ENCODE measurements around the gene ESYT2.
"Not testable (repeated sequence)": the region's sequence is repeated elsewhere in the genome, so short reads cannot be mapped to it uniquely, and the experiment has no call there.

ESYT2 gene, protein sequence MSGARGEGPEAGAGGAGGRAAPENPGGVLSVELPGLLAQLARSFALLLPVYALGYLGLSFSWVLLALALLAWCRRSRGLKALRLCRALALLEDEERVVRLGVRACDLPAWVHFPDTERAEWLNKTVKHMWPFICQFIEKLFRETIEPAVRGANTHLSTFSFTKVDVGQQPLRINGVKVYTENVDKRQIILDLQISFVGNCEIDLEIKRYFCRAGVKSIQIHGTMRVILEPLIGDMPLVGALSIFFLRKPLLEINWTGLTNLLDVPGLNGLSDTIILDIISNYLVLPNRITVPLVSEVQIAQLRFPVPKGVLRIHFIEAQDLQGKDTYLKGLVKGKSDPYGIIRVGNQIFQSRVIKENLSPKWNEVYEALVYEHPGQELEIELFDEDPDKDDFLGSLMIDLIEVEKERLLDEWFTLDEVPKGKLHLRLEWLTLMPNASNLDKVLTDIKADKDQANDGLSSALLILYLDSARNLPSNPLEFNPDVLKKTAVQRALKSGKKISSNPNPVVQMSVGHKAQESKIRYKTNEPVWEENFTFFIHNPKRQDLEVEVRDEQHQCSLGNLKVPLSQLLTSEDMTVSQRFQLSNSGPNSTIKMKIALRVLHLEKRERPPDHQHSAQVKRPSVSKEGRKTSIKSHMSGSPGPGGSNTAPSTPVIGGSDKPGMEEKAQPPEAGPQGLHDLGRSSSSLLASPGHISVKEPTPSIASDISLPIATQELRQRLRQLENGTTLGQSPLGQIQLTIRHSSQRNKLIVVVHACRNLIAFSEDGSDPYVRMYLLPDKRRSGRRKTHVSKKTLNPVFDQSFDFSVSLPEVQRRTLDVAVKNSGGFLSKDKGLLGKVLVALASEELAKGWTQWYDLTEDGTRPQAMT

DNA sequence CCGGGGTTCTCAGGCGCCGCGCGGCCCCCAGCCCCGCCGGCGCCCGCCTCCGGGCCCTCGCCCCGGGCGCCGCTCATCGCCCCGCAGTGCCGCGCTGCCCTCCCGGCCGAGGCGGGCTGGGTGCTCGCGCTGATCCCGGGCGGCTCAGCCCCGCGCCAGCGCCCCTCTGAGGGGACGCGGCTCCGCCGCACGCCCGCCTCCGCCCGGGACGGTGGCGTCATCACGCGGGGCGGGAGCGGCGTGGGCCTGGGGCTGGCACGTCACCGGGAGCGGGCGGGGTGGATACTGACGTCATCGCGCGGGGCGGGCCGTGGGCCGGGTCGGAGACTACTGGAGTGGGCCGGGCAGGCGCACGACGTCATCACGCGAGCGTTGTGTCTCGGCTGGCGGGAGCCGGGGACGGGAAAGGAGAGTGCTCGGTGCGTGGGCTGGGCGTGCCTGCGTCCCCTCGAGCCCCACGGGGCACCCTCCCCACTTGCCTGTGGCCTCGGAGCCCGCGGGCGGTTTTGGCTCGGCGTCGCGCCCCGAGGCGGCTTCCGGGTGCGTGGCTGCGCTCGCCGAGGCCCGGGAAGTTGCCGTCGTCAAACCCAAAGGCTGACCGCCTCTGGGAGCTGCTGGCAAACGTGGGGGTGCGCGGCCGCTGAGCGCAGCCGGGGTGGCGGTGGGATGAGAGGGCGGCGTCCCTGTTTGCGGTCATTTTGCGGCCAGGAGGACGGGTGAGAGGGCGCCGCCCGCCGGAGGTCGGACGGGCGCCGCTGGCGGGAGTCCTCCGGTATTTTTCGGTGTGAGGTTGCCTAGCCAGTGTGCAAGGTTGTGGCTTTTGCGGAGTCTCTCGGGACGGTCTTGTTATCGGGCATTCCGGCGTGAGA, at the start of gene ESYT2:
TSS of gene ESYT2 (minus strand) at position 168 of the 869 bp plus-strand sequence. CDS start at position 77, 91 bp downstream.
- H3K27me3 ChIP-seq (ENCODE audit: insufficient read depth, low read length) = peaks cover 24% of the 10 kb centered on the region; the same call in 1 of the 2 replicates
- peaks cover 15% of the 10 kb centered on the region for H3K4me1 ChIP-seq (ENCODE audit: insufficient read depth, low read length)
- H3K4me3 ChIP-seq (ENCODE audit: low read length) = peak within 1 kb of the TSS; percentile 72
- no peaks in the 10 kb centered on the region for H3K9me3 ChIP-seq (ENCODE audit: insufficient read depth, low read depth, low read length)
- H3K36me3 ChIP-seq (ENCODE audit: insufficient read depth, low read depth, low read length) = no peaks in the 10 kb centered on the region
- H3K27ac ChIP-seq (ENCODE audit: low read length) = no peak within 1 kb of the TSS
- H3K9ac ChIP-seq (ENCODE audit: low read depth, low read length) = peak within 1 kb of the TSS; percentile 79

DNA sequence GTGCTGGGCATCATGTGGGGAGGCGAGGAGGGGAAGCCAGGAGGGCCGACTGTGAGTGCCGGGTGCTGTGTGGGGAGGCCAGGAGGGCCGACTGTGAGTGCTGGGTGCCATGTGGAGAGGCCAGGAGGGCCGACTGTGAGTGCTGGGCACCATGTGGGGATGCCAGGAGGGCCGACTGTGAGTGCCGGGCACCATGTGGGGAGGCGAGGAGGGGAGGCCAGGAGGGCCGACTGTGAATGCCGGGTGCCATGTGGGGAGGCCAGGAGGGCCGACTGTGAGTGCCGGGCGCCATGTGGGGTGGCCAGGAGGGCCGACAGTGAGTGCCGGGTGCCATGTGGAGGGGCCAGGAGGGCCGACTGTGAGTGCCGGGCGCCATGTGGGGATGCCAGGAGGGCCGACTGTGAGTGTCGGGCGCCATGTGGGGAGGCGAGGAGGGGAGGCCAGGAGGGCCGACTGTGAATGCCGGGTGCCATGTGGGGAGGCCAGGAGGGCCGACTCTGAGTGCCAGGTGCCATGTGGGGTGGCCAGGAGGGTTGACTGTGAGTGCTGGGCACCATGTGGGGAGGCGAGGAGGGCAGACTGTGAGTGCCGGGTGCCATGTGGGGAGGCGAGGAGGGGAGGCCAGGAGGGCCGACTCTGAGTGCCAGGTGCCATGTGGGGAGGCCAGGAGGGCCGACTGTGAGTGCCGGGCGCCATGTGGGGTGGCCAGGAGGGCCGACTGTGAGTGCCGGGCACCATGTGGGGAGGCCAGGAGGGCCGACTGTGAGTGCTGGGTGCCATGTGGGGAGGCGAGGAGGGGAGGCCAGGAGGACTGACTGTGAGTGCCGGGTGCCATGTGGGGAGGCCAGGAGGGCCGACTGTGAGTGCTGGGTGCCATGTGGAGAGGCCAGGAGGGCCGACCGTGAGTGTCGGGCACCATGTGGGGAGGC, 49.1 kb upstream of the ESYT2 start:
- H3K4me1 ChIP-seq (ENCODE audit: insufficient read depth, low read length); H3K9me3 ChIP-seq (ENCODE audit: insufficient read depth, low read depth, low read length); H3K4me3 ChIP-seq (ENCODE audit: low read length); H3K27ac ChIP-seq (ENCODE audit: low read length); H3K9ac ChIP-seq (ENCODE audit: low read depth, low read length); H3K27me3 ChIP-seq (ENCODE audit: insufficient read depth, low read length): not testable (repeated sequence)
- H3K36me3 ChIP-seq (ENCODE audit: insufficient read depth, low read depth, low read length) = peaks cover 48% of the 10 kb centered on the region

DNA sequence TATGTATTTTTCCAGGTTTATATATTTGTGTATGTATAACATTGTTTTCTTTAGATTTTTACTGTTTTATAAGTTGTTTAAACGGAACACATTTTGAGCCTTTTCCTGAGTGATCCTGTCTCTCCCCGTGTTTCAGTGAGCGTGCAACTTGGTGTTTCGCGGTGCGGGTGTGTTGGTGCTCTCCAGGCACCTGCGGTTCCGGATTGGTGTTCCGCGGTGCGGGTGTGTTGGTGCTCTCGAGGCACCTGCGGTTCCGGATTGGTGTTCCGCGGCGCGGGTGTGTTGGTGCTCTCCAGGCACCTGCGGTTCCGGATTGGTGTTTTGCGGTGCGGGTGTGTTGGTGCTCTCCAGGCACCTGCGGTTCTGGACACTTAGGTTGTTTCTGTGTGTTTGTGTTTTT, 47.7 kb upstream of the ESYT2 start:
- Histone ChIP-seq H3K9ac (ENCODE audit: low read depth, low read length) (no peak overlapping the region), H3K27ac (ENCODE audit: low read length) (no peak overlapping the region), H3K4me1 (ENCODE audit: insufficient read depth, low read length) (no peaks in the 10 kb centered on the region), H3K27me3 (ENCODE audit: insufficient read depth, low read length) (no peaks in the 10 kb centered on the region), H3K36me3 (ENCODE audit: insufficient read depth, low read depth, low read length) (peaks cover 48% of the 10 kb centered on the region), H3K9me3 (ENCODE audit: insufficient read depth, low read depth, low read length) (no peaks in the 10 kb centered on the region), H3K4me3 (ENCODE audit: low read length) (no peak overlapping the region)

DNA sequence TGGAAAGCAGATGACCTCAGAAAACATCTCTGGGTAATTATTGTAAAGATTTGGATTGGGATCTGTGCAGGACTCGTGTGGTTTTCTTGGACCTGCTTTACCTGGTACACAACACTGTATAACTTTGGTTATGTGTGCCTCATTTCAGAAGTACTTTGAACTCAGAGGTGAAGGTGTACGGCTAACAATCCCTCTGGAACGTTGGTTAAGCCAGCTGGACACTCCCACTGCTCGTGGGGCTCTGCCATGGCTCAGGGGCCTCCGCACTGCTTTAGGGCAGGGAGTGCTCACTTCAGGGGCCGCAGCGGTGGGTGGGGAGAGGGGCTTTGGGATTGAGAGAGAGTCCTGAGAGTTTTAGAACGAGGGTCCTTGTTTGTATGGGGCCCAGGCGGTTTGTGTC, 40.6 kb upstream of the ESYT2 start:
- Histone ChIP-seq H3K9ac (ENCODE audit: low read depth, low read length) (no peak overlapping the region), H3K27me3 (ENCODE audit: insufficient read depth, low read length) (no peaks in the 10 kb centered on the region), H3K4me3 (ENCODE audit: low read length) (no peak overlapping the region), H3K36me3 (ENCODE audit: insufficient read depth, low read depth, low read length) (peaks cover 29% of the 10 kb centered on the region; the same call in 1 of the 2 replicates), H3K9me3 (ENCODE audit: insufficient read depth, low read depth, low read length) (no peaks in the 10 kb centered on the region), H3K4me1 (ENCODE audit: insufficient read depth, low read length) (no peaks in the 10 kb centered on the region), H3K27ac (ENCODE audit: low read length) (no peak overlapping the region)

DNA sequence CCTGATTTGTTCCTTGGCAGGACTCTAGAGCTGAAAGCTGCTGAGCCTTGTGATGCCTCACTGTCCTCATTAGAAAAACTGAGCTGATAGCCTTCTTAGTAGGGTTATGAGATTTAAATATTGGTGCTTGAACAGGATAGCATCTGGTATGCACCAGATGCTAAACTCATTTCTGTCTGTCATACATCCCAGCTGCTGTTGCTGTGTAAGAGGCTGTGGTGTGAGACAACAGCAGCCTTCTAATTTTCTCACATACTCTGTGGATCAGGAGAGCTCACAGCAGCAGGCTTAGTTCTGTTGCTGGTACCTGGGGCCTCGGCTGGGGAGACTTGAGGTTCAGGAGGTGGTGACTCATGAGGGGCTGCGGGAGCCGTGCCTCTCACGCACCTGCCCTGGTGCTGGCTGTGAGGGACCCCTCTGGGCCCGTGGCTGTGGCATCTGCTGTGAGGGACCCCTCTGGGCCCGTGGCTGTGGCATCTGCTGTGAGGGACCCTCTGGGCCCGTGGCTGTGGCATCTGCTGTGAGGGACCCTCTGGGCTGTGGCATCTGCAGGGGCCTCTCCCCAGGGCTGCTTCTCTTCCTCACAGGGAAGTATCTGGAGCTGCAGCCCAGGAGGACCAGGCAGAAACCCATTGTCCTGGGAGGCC, 39.6 kb upstream of the ESYT2 start:
- Histone ChIP-seq H3K9ac (ENCODE audit: low read depth, low read length) (no peak overlapping the region), H3K27ac (ENCODE audit: low read length) (no peak overlapping the region), H3K4me3 (ENCODE audit: low read length) (no peak overlapping the region), H3K4me1 (ENCODE audit: insufficient read depth, low read length) (no peaks in the 10 kb centered on the region), H3K27me3 (ENCODE audit: insufficient read depth, low read length) (peaks cover 5% of the 10 kb centered on the region; the same call in 1 of the 2 replicates), H3K36me3 (ENCODE audit: insufficient read depth, low read depth, low read length) (peaks cover 21% of the 10 kb centered on the region; the same call in 1 of the 2 replicates), H3K9me3 (ENCODE audit: insufficient read depth, low read depth, low read length) (no peaks in the 10 kb centered on the region)

DNA sequence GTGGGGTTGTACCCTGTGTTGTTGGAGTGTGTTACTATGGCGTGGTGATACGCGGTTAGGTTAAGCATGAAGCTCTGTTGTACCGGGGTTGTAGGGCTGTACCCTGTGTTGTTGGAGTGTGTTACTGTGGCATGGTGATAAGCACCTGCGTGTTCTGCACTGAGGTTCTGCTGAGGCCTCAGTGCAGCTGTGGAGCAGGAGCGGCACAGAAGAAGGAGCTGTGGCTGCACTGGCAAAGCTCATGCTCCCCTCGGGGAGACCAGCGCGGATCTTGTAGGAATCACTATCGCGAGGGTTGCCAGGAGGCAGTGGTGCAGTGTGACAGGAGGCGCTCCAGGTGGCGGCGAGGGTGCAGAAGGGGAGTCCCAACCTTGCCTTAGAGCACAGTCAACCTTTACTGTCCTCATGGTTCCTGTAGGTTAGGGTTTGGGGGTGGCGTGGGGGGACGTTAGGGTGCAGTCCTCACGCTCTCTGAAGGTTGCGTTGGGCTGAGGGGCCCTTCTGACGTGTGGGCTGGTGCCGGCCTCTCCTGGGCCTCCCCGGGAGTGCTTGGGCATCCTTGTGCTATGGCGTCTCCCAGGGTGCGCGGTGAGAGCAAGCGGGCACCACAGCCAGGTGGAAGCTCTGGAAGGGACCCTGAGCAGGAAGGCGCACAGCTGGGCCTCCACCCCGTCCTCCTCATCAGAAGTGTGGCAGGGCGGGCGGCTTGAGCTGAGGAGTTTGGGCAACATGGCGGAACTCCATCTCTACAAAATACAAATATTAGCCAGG, 38.1 kb upstream of the ESYT2 start:
- Histone ChIP-seq H3K27ac (ENCODE audit: low read length) (no peak overlapping the region), H3K4me1 (ENCODE audit: insufficient read depth, low read length) (no peaks in the 10 kb centered on the region), H3K36me3 (ENCODE audit: insufficient read depth, low read depth, low read length) (peaks cover 15% of the 10 kb centered on the region; the same call in 1 of the 2 replicates), H3K4me3 (ENCODE audit: low read length) (no peak overlapping the region), H3K9ac (ENCODE audit: low read depth, low read length) (no peak overlapping the region), H3K27me3 (ENCODE audit: insufficient read depth, low read length) (peaks cover 5% of the 10 kb centered on the region; the same call in 1 of the 2 replicates), H3K9me3 (ENCODE audit: insufficient read depth, low read depth, low read length) (no peaks in the 10 kb centered on the region)

DNA sequence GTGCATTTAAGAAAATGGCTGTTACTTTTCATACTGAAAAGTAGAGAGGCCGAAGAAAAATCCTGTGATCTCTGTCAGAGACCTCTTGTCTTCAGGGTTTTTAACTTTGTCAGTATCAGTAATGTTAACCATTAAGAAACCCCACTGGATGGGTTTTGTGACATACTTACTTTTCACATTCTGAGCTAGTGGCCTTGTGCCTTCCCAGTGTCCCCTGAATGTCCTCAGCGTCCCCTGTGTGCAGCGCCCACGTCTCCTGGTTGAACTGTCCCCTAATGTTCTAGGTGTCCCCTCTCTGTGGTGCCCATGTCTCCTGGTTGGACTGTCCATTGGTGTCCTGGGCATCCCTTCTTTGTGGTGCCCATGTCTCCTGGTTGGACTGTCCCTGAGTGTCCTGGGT, 36.7 kb upstream of the ESYT2 start:
- peaks cover 9% of the 10 kb centered on the region for H3K4me1 ChIP-seq (ENCODE audit: insufficient read depth, low read length)
- H3K9me3 ChIP-seq (ENCODE audit: insufficient read depth, low read depth, low read length) = no peaks in the 10 kb centered on the region
- H3K9ac ChIP-seq (ENCODE audit: low read depth, low read length) = no peak overlapping the region
- H3K27me3 ChIP-seq (ENCODE audit: insufficient read depth, low read length) = peaks cover 5% of the 10 kb centered on the region; the same call in 1 of the 2 replicates
- H3K4me3 ChIP-seq (ENCODE audit: low read length) = no peak overlapping the region
- no peak overlapping the region for H3K27ac ChIP-seq (ENCODE audit: low read length)
- H3K36me3 ChIP-seq (ENCODE audit: insufficient read depth, low read depth, low read length) = peaks cover 5% of the 10 kb centered on the region; the same call in 1 of the 2 replicates

DNA sequence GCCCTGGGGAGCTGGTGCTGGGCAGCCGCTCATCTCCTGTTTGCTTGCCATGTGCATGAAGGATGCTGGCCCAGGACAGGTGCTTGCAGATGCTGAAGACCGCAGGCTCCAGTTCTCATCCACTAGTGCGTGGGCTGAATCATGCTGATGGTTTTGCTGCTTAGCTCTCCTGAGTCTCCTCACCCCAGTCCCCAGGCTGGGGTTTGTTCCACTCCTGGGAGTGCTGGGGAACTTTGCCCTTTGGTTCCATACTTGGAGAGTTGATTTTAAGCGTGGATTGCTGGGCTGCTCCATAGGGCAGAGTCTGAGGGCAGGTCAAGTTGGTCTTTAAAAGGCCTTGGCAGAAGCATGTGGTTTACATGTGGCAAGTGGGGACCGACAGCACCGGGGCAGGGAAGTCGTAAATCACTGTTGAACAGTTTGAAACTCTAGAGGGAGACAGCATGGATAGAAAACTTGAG, 36.2 kb upstream of the ESYT2 start:
- Histone ChIP-seq H3K36me3 (ENCODE audit: insufficient read depth, low read depth, low read length) (no peaks in the 10 kb centered on the region; the same call in 1 of the 2 replicates), H3K27ac (ENCODE audit: low read length) (no peak overlapping the region), H3K4me3 (ENCODE audit: low read length) (no peak overlapping the region), H3K4me1 (ENCODE audit: insufficient read depth, low read length) (peaks cover 14% of the 10 kb centered on the region), H3K9ac (ENCODE audit: low read depth, low read length) (no peak overlapping the region), H3K27me3 (ENCODE audit: insufficient read depth, low read length) (peaks cover 5% of the 10 kb centered on the region; the same call in 1 of the 2 replicates), H3K9me3 (ENCODE audit: insufficient read depth, low read depth, low read length) (no peaks in the 10 kb centered on the region)

DNA sequence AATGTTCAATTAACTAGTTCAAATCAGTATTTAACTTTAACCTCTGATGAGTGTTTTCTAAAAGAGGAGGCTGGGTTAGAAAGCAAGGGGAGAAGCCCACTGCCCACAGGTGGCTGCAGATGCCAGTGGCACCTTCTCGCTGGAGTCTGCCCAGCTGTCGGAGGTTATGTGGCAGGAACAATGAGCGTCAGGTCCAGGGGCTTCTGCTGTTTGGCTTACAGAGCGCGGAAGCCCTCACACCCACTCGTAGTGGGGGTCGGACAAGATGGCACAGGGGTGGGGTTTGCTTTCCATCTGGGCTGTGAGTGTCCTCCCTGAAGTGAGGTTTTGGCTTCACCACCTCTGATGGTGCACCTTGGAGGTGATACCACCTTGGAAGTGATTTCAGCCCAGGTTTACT, 35.5 kb upstream of the ESYT2 start:
- H3K9ac ChIP-seq (ENCODE audit: low read depth, low read length) = no peak overlapping the region
- no peak overlapping the region for H3K27ac ChIP-seq (ENCODE audit: low read length)
- peaks cover 5% of the 10 kb centered on the region; the same call in 1 of the 2 replicates for H3K27me3 ChIP-seq (ENCODE audit: insufficient read depth, low read length)
- peaks cover 20% of the 10 kb centered on the region for H3K4me1 ChIP-seq (ENCODE audit: insufficient read depth, low read length)
- H3K9me3 ChIP-seq (ENCODE audit: insufficient read depth, low read depth, low read length) = no peaks in the 10 kb centered on the region
- no peak overlapping the region for H3K4me3 ChIP-seq (ENCODE audit: low read length)
- no peaks in the 10 kb centered on the region for H3K36me3 ChIP-seq (ENCODE audit: insufficient read depth, low read depth, low read length)
